Kidney epithelial cell (primary cell): ENCODE measurements around the gene IFT27. TPM values are rescaled to one million over a fixed set of nuclear protein-coding genes. Genes with fewer than 3 reads are reported as not detected.

Experiments used
- DNase-seq: peaks from one replicate; pipeline ENCODE4 v3.0.0-alpha.2; 2010; ENCODE audit warnings: low read depth
- H3K27me3 ChIP-seq: 2 replicates; pipeline ENCODE4 v1.6.0; 2011; ENCODE audit warnings: low read length; ENCODE audit not compliant: control insufficient read depth, insufficient read depth
- H3K36me3 ChIP-seq: 2 replicates; pipeline ENCODE4 v1.5.1; 2011; ENCODE audit warnings: low read length; ENCODE audit not compliant: control insufficient read depth, insufficient read depth
- H3K4me3 ChIP-seq: 2 replicates; pipeline ENCODE4 v1.5.1; 2011; ENCODE audit warnings: low read depth, mild to moderate bottlenecking, control low read depth, low read length
- CTCF ChIP-seq: IDR thresholded peaks from 2 replicates; pipeline ENCODE4 v1.5.1; 2011; ENCODE audit warnings: mild to moderate bottlenecking, moderate library complexity, low read length, control low read depth, inconsistent platforms; ENCODE audit not compliant: insufficient read depth, poor library complexity, severe bottlenecking
- total RNA-seq: library from RNA; depleted of rRNA; stranded (reverse); fragments of >200 nt; gene quantifications from 2 replicates; pipeline ENCODE4 v1.2.3, GENCODE V29; 2015

Gene IFT27
- total RNA-seq, 1 donor from 2014 or later, result 26.5 TPM

GRCh38 chr22:36729321-36729720 lies 46.6 kb downstream of the IFT27 start:
- no peak overlapping the region for H3K4me3 ChIP-seq
- no peak for DNase-seq
- peaks cover 10% of the 10 kb centered on the region for H3K27me3 ChIP-seq
- TF ChIP-seq CTCF, result no peak
- H3K36me3 ChIP-seq, result no peaks in the 10 kb centered on the region

DNA sequence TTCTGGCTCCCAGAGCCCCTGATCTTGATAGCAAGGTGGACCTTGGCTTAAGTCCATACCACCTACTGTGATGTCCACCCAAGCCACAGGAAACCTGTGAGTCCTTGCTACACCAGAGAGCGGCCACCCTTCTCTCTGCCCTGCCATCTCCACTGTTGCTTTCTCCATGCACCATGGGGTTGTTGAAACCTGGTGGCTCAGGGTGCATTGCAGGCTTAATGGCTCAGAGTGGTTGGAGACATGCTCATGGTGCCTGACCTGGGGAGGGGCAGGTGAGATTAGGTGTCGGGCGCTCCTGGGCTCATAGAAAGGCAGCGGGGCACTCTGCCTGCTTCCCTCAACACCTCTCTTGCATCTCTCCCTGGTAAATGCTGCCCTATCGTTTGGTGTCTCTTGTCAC lies 47.4 kb downstream of the IFT27 start:
- Histone ChIP-seq H3K4me3 (no peak overlapping the region), H3K36me3 (no peaks in the 10 kb centered on the region), H3K27me3 (peaks cover 10% of the 10 kb centered on the region)
- no peak for TF ChIP-seq CTCF
- DNase-seq, result no peak

GRCh38 chr22:36727927-36728488 lies 47.9 kb downstream of the IFT27 start:
- Histone ChIP-seq H3K27me3 (peaks cover 10% of the 10 kb centered on the region), H3K4me3 (no peak overlapping the region), H3K36me3 (no peaks in the 10 kb centered on the region)
- TF ChIP-seq CTCF, result no peak
- no peak for DNase-seq

DNA sequence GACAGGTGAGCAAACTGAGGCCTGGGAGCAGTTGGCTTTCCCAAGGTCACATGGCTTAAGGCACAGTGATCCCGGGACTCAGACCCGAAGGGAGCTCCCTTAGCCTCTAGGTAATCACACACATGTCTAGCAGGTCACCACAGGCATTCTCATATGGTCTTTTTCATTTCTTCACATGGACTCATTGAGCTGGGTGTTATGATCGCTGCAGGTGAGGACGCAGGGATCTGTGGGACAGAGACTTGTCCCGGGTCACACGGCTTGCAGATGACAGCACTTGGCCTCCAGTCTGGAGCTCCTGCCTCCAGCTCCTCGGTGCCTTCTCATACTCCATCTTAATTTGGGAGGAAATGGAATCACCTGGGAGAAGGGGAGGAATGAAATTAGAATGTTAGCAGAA lies 48.8 kb downstream of the IFT27 start:
- Histone ChIP-seq H3K4me3 (no peak overlapping the region), H3K36me3 (no peaks in the 10 kb centered on the region), H3K27me3 (peaks cover 14% of the 10 kb centered on the region)
- no peak for TF ChIP-seq CTCF
- no peak for DNase-seq

- TF ChIP-seq CTCF, result no peak
- H3K27me3 ChIP-seq, result peaks cover 14% of the 10 kb centered on the region
- no peak for DNase-seq
- no peaks in the 10 kb centered on the region for H3K36me3 ChIP-seq
- H3K4me3 ChIP-seq, result no peak overlapping the region
Observed at GRCh38 chr22:36726007-36726380, 49.9 kb downstream of the IFT27 start.

GRCh38 chr22:36725366-36726006 lies 50.4 kb downstream of the IFT27 start:
- Histone ChIP-seq H3K36me3 (no peaks in the 10 kb centered on the region), H3K4me3 (no peak overlapping the region), H3K27me3 (peaks cover 14% of the 10 kb centered on the region)
- no peak for TF ChIP-seq CTCF
- DNase-seq, result no peak
